SU-DHL-6 (cell line): ENCODE data around the gene PCLO.

Experiments used
- H2AFZ ChIP-seq: fragments of 200-600 bp; sonication (generic); 2 replicates; pipeline ENCODE4 v1.6.1; 2014; ENCODE audit warnings: low read depth, mild to moderate bottlenecking, moderate library complexity, mixed read lengths, antibody characterized with exemption, low read length; ENCODE audit not compliant: severe bottlenecking
- H3F3A ChIP-seq: fragments of 200-600 bp; shearing (Covaris generic); 2 replicates; pipeline ENCODE4 v1.6.0; 2016; ENCODE audit warnings: antibody characterized with exemption, mild to moderate bottlenecking; ENCODE audit not compliant: insufficient read depth
- H3K27ac ChIP-seq: fragments of 200-600 bp; sonication (generic); 2 replicates; pipeline ENCODE4 v1.5.1; 2016; ENCODE audit warnings: low read depth, mild to moderate bottlenecking, low read length, moderate library complexity, mixed read lengths
- H3K27me3 ChIP-seq: fragments of 200-600 bp; sonication (generic), shearing (Covaris generic); 2 replicates; pipeline ENCODE4 v1.6.0; 2014; ENCODE audit warnings: mild to moderate bottlenecking, low read length
- H3K36me3 ChIP-seq: fragments of 200-600 bp; sonication (generic); 2 replicates; pipeline ENCODE4 v1.6.1; 2014; ENCODE audit warnings: mild to moderate bottlenecking, low read length, mixed read lengths
- H3K4me2 ChIP-seq: fragments of 300-600, 200-600 bp; shearing (Covaris generic), sonication (generic); 2 replicates; pipeline ENCODE4 v1.6.0; 2014; ENCODE audit warnings: low read length, low read depth, mild to moderate bottlenecking; ENCODE audit not compliant: poor library complexity, severe bottlenecking
- H3K4me3 ChIP-seq: fragments of 200-600 bp; sonication (generic); 2 replicates; pipeline ENCODE4 v1.5.1; 2014; ENCODE audit warnings: antibody characterized with exemption, low read length, mild to moderate bottlenecking, mixed read lengths; ENCODE audit not compliant: insufficient read depth, poor library complexity, severe bottlenecking
- H3K79me2 ChIP-seq: fragments of 200-600 bp; sonication (generic); 2 replicates; pipeline ENCODE4 v1.6.1; 2014; ENCODE audit warnings: mild to moderate bottlenecking, low read length, moderate library complexity; ENCODE audit not compliant: insufficient read depth
- H3K9ac ChIP-seq: fragments of 200-600 bp; sonication (generic); 2 replicates; pipeline ENCODE4 v1.7.0; 2014; ENCODE audit warnings: mild to moderate bottlenecking, low read length
- H3K9me2 ChIP-seq: fragments of 200-600 bp; sonication (generic); replicated peaks from 2 replicates; pipeline ENCODE4 v1.6.1; 2014; ENCODE audit warnings: low read length; ENCODE audit not compliant: insufficient read depth
- H3K9me3 ChIP-seq: fragments of 200-600 bp; sonication (generic); 2 replicates; pipeline ENCODE4 v1.6.1; 2014; ENCODE audit warnings: low read length, mixed read lengths; ENCODE audit not compliant: insufficient read depth
- H4K20me1 ChIP-seq: fragments of 200-600 bp; sonication (generic); 2 replicates; pipeline ENCODE4 v1.6.1; 2014; ENCODE audit warnings: low read depth, mild to moderate bottlenecking, antibody characterized with exemption, low read length, moderate library complexity, mixed read lengths
- EZH2phosphoT487 ChIP-seq: fragments of 200-600 bp; sonication (generic), shearing (Covaris generic); conservative IDR thresholded peaks from 2 replicates; pipeline ENCODE4 v1.6.1; 2018; ENCODE audit warnings: mild to moderate bottlenecking, antibody characterized with exemption, low read length, moderate library complexity, mixed read lengths
- TF ChIP-seq, protein P1 (sequence below): fragments of 200-600 bp; sonication (generic); IDR thresholded peaks from one replicate; pipeline ENCODE4 v1.5.1; 2017; ENCODE audit warnings: antibody characterized with exemption, mild to moderate bottlenecking, low read length, moderate library complexity; ENCODE audit not compliant: insufficient read depth, poor library complexity, severe bottlenecking

The PCLO gene

GRCh38 chr7:83119026-83119382, 43.7 kb downstream of the PCLO start:
- no peak overlapping the region for H2AFZ ChIP-seq
- H3K27me3 ChIP-seq = no peaks in the 10 kb centered on the region
- no peak overlapping the region for H3K27ac ChIP-seq
- H3K36me3 ChIP-seq = no peaks in the 10 kb centered on the region
- H3K9ac ChIP-seq = no peak overlapping the region
- no peak overlapping the region for H3K4me2 ChIP-seq
- H3F3A ChIP-seq = no peaks in the 10 kb centered on the region
- no peaks in the 10 kb centered on the region for H3K9me2 ChIP-seq
- H3K79me2 ChIP-seq = no peaks in the 10 kb centered on the region
- no peak for TF ChIP-seq EZH2phosphoT487
- TF ChIP-seq, protein P1, sequence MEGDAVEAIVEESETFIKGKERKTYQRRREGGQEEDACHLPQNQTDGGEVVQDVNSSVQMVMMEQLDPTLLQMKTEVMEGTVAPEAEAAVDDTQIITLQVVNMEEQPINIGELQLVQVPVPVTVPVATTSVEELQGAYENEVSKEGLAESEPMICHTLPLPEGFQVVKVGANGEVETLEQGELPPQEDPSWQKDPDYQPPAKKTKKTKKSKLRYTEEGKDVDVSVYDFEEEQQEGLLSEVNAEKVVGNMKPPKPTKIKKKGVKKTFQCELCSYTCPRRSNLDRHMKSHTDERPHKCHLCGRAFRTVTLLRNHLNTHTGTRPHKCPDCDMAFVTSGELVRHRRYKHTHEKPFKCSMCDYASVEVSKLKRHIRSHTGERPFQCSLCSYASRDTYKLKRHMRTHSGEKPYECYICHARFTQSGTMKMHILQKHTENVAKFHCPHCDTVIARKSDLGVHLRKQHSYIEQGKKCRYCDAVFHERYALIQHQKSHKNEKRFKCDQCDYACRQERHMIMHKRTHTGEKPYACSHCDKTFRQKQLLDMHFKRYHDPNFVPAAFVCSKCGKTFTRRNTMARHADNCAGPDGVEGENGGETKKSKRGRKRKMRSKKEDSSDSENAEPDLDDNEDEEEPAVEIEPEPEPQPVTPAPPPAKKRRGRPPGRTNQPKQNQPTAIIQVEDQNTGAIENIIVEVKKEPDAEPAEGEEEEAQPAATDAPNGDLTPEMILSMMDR = no peak
- H3K9me3 ChIP-seq = no peaks in the 10 kb centered on the region
- no peaks in the 10 kb centered on the region for H4K20me1 ChIP-seq
- H3K4me3 ChIP-seq = no peak overlapping the region

GRCh38 chr7:83118347-83119025, 44.2 kb downstream of the PCLO start:
- Histone ChIP-seq H3K79me2 (no peaks in the 10 kb centered on the region), H3K4me2 (no peak overlapping the region), H3K27me3 (no peaks in the 10 kb centered on the region), H4K20me1 (no peaks in the 10 kb centered on the region), H3F3A (no peaks in the 10 kb centered on the region), H3K9me3 (no peaks in the 10 kb centered on the region), H3K9me2 (no peaks in the 10 kb centered on the region), H2AFZ (no peak overlapping the region), H3K4me3 (no peak overlapping the region), H3K9ac (no peak overlapping the region), H3K36me3 (no peaks in the 10 kb centered on the region), H3K27ac (no peak overlapping the region)
- TF ChIP-seq, protein P1 = no peak
- no peak for TF ChIP-seq EZH2phosphoT487

DNA sequence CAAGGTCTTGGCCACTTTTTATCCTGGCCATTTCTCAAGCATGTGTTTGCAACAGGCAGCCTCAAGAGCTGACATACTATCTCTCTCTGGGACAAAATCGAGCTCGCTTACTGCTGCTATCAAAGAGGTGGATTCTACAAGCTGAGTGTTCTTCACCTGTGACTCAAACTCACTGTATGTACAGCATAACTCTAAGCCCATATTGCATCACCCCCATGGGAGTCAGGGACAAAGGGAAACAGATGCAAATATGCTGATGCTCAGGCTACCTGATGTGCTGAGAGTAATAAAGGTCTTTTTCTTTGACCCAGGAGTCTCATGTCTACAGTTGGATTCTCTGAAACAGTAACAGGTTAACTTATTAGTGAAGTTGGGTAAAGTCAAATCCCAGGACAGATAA, 45.2 kb downstream of the PCLO start:
- Histone ChIP-seq H3K9me2 (no peaks in the 10 kb centered on the region), H3K9me3 (no peaks in the 10 kb centered on the region; the same call in 1 of the 2 replicates), H2AFZ (no peak overlapping the region), H3F3A (no peaks in the 10 kb centered on the region), H3K27me3 (no peaks in the 10 kb centered on the region), H3K36me3 (no peaks in the 10 kb centered on the region), H3K4me3 (no peak overlapping the region), H4K20me1 (no peaks in the 10 kb centered on the region), H3K79me2 (no peaks in the 10 kb centered on the region), H3K27ac (no peak overlapping the region), H3K4me2 (no peak overlapping the region), H3K9ac (no peak overlapping the region)
- TF ChIP-seq EZH2phosphoT487 = no peak
- TF ChIP-seq, protein P1 = no peak
